Measurements from ENCODE around the gene LAIR2.

- TF ChIP-seq CTCF (IDR thresholded peaks at IDR 0.05), result no peak
- no peak for TF ChIP-seq EZH2 (IDR thresholded peaks at IDR 0.05)
These were observed 16.2 kb downstream of the LAIR2 start for GRCh38 chr19:54518844-54519243.

All from neural progenitor cell (in vitro differentiated cells).